HEK293 (cell line): ENCODE results near the gene SLC5A9.

Experiments
- CTCF ChIA-PET: fragments of 350-600 bp; formaldehyde crosslinking; extraction: SDS; loops from one replicate; lab custom pipeline; 2021; ENCODE audit warnings: antibody characterized with exemption; lab: Yijun Ruan, JAX
- POLR2A ChIA-PET: fragments of 300-600 bp; formaldehyde crosslinking; extraction: SDS; loops from one replicate; lab custom pipeline; 2020; ENCODE audit warnings: antibody characterized with exemption, inconsistent platforms; lab: Yijun Ruan, JAX
- H3K27ac ChIP-seq: fragments of 200-500 bp; sonication (Bioruptor generic); 2 replicates; pipeline ENCODE4 v1.5.1; 2014; ENCODE audit warnings: low read depth, low read length, control low read depth, inconsistent platforms; ENCODE audit errors: extremely low read depth
- H3K36me3 ChIP-seq, 2 experiments: fragments of 200-500 bp in 1 of 2; sonication (Bioruptor generic) in 1 of 2; 1 replicate in 1 of 2; 2 replicates in 1 of 2; pipeline ENCODE4 v1.5.1; 2014 to 2017; ENCODE audit warnings: inconsistent platforms in 2 of 2, low read length in 2 of 2; ENCODE audit not compliant: control insufficient read depth in 2 of 2, insufficient read depth in 1 of 2
- H3K4me1 ChIP-seq: fragments of 200-500 bp; sonication (Bioruptor generic); 2 replicates; pipeline ENCODE4 v1.5.1; 2014; ENCODE audit warnings: mild to moderate bottlenecking, low read length, inconsistent platforms; ENCODE audit not compliant: control insufficient read depth, insufficient read depth
- H3K4me3 ChIP-seq: 2 replicates; pipeline ENCODE4 v1.5.1; 2011; ENCODE audit warnings: low read depth, mild to moderate bottlenecking, control low read depth, low read length, moderate library complexity
- H3K9me3 ChIP-seq: fragments of 200-500 bp; sonication (Bioruptor generic); 2 replicates; pipeline ENCODE4 v1.5.1; 2014; ENCODE audit warnings: low read depth, low read length, inconsistent platforms; ENCODE audit not compliant: control insufficient read depth, insufficient read depth
- BCL11A ChIP-seq: fragments of 450-650 bp; formaldehyde crosslinking; IDR thresholded peaks from 2 replicates; pipeline ENCODE4 v1.5.1; 2016; ENCODE audit warnings: low read depth, missing biosample characterization, missing genetic modification characterization
- EGR2 ChIP-seq: fragments of 450-650 bp; formaldehyde crosslinking; IDR thresholded peaks from 2 replicates; pipeline ENCODE4 v1.5.1; 2016; ENCODE audit warnings: low read depth, missing biosample characterization, missing genetic modification characterization
- GFI1B ChIP-seq: fragments of 450-650 bp; formaldehyde crosslinking; IDR thresholded peaks from 2 replicates; pipeline ENCODE4 v1.5.1; 2016; ENCODE audit warnings: missing biosample characterization, missing genetic modification characterization
- GLIS1 ChIP-seq: fragments of 450-650 bp; formaldehyde crosslinking; IDR thresholded peaks from 2 replicates; pipeline ENCODE4 v1.5.1; 2016; ENCODE audit warnings: missing biosample characterization, missing genetic modification characterization
- HOXA7 ChIP-seq: sonication (generic); formaldehyde crosslinking; IDR thresholded peaks from 2 replicates; pipeline ENCODE4 v1.8.1; 2022; ENCODE audit warnings: missing genetic modification reagents, borderline replicate concordance
- TRIM28 ChIP-seq: IDR thresholded peaks from 2 replicates; pipeline ENCODE4 v1.6.1; 2011; ENCODE audit warnings: low read length, control low read depth, borderline replicate concordance
- WT1 ChIP-seq: fragments of 450-650 bp; formaldehyde crosslinking; IDR thresholded peaks from 2 replicates; pipeline ENCODE4 v1.5.1; 2016; ENCODE audit warnings: missing biosample characterization, missing genetic modification characterization
- YY2 ChIP-seq: fragments of 450-650 bp; formaldehyde crosslinking; IDR thresholded peaks from 2 replicates; pipeline ENCODE4 v1.5.1; 2016; ENCODE audit warnings: missing biosample characterization, missing genetic modification characterization
- ZBTB1 ChIP-seq: fragments of 450-650 bp; formaldehyde crosslinking; IDR thresholded peaks from 2 replicates; pipeline ENCODE4 v1.5.1; 2016; ENCODE audit warnings: missing biosample characterization, missing genetic modification characterization
- ZFP3 ChIP-seq: fragments of 450-650 bp; formaldehyde crosslinking; IDR thresholded peaks from 2 replicates; pipeline ENCODE4 v1.5.1; 2016; ENCODE audit warnings: low read depth, missing biosample characterization, missing genetic modification characterization
- ZNF133 ChIP-seq: fragments of 450-650 bp; formaldehyde crosslinking; IDR thresholded peaks from 2 replicates; pipeline ENCODE4 v1.5.1; 2016; ENCODE audit warnings: missing biosample characterization, missing genetic modification characterization
- ZNF16 ChIP-seq: fragments of 450-650 bp; formaldehyde crosslinking; IDR thresholded peaks from 2 replicates; pipeline ENCODE4 v1.5.1; 2016; ENCODE audit warnings: low read depth, missing biosample characterization, missing genetic modification characterization
- ZNF19 ChIP-seq: fragments of 450-650 bp; formaldehyde crosslinking; IDR thresholded peaks from 2 replicates; pipeline ENCODE4; 2016; ENCODE audit warnings: missing biosample characterization, missing genetic modification characterization, low read depth
- ZNF274 ChIP-seq, 2 experiments: fragments of 200-500 bp in 1 of 2; fragments of 450-650 bp in 1 of 2; sonication (Bioruptor generic) in 1 of 2; formaldehyde crosslinking in 1 of 2; IDR thresholded peaks; 2 replicates each; pipeline versions ENCODE4 v1.5.1 to v1.6.1; 2014 to 2016; ENCODE audit warnings: borderline replicate concordance in 1 of 2, inconsistent platforms in 1 of 2, low read length in 1 of 2, missing biosample characterization in 1 of 2, missing genetic modification characterization in 1 of 2
- ZNF280C ChIP-seq: fragments of 450-650 bp; formaldehyde crosslinking; IDR thresholded peaks from 2 replicates; pipeline ENCODE4 v1.5.1; 2016; ENCODE audit warnings: missing biosample characterization, missing genetic modification characterization
- ZNF433 ChIP-seq: fragments of 450-650 bp; formaldehyde crosslinking; IDR thresholded peaks from 2 replicates; pipeline ENCODE4 v1.5.1; 2016; ENCODE audit warnings: missing biosample characterization, missing genetic modification characterization, low read depth
- ZNF513 ChIP-seq: fragments of 450-650 bp; IDR thresholded peaks from 2 replicates; pipeline ENCODE4 v1.5.1; 2018; ENCODE audit warnings: missing biosample characterization, missing genetic modification characterization
- ZNF514 ChIP-seq: fragments of 450-650 bp; formaldehyde crosslinking; IDR thresholded peaks from 2 replicates; pipeline ENCODE4 v1.5.1; 2016; ENCODE audit warnings: missing biosample characterization, missing genetic modification characterization
- ZNF555 ChIP-seq: fragments of 450-650 bp; formaldehyde crosslinking; conservative IDR thresholded peaks from 2 replicates; pipeline ENCODE4 v1.5.1; 2017; ENCODE audit warnings: missing biosample characterization, mild to moderate bottlenecking, missing genetic modification characterization, inconsistent platforms
- ZNF580 ChIP-seq: fragments of 450-650 bp; formaldehyde crosslinking; IDR thresholded peaks from 2 replicates; pipeline ENCODE4 v1.5.1; 2016; ENCODE audit warnings: missing biosample characterization, missing genetic modification characterization
- ZNF629 ChIP-seq: fragments of 450-650 bp; formaldehyde crosslinking; IDR thresholded peaks from 2 replicates; pipeline ENCODE4 v1.5.1; 2017; ENCODE audit warnings: missing biosample characterization, missing genetic modification characterization
- ZNF664 ChIP-seq: fragments of 450-650 bp; formaldehyde crosslinking; IDR thresholded peaks from 2 replicates; pipeline ENCODE4 v1.5.1; 2016; ENCODE audit warnings: missing biosample characterization, missing genetic modification characterization
- ZNF704 ChIP-seq: fragments of 450-650 bp; formaldehyde crosslinking; IDR thresholded peaks from 2 replicates; pipeline ENCODE4 v1.5.1; 2016; ENCODE audit warnings: missing biosample characterization, missing genetic modification characterization
- ZNF768 ChIP-seq: fragments of 450-650 bp; formaldehyde crosslinking; IDR thresholded peaks from 2 replicates; pipeline ENCODE4 v1.5.1; 2018; ENCODE audit warnings: missing biosample characterization, mild to moderate bottlenecking, missing genetic modification characterization
- TF ChIP-seq, protein P1 (sequence below): fragments of 450-650 bp; formaldehyde crosslinking; IDR thresholded peaks from 2 replicates; pipeline ENCODE4 v1.5.1; 2016; ENCODE audit warnings: missing biosample characterization, missing genetic modification characterization

Gene SLC5A9

GRCh38 chr1:48222501-48223242 lies at the start of gene SLC5A9:
SLC5A9 (plus strand) TSS chr1:48222716; CDS start chr1:48222737, 21 bp downstream.
- TF ChIP-seq EGR2 (tag by site-specific recombination) = no peak
- no peak for TF ChIP-seq ZNF274 (IDR thresholded peaks at IDR 0.05; ENCODE audit: low read length)
- TF ChIP-seq ZNF274 (tag by site-specific recombination; IDR thresholded peaks at IDR 0.05; ENCODE audit: borderline replicate concordance) = no peak
- no peak for TF ChIP-seq ZFP3 (tag by site-specific recombination)
- Histone ChIP-seq H3K4me3 (no peak within 1 kb of the TSS), H3K36me3 (no peaks in the 10 kb centered on the region), H3K9me3 (no peaks in the 10 kb centered on the region), H3K27ac (no peak within 1 kb of the TSS), H3K4me1 (no peaks in the 10 kb centered on the region)
- POLR2A ChIA-PET = no interaction called here
- CTCF ChIA-PET = no interaction called here

GRCh38 chr1:48175116-48175515 lies 47.4 kb upstream of the SLC5A9 start:
- no peak overlapping the region for H3K4me3 ChIP-seq
- no peak overlapping the region for H3K27ac ChIP-seq
- ChIA-PET POLR2A (no interaction called here), CTCF (no interaction called here)
- H3K9me3 ChIP-seq = no peaks in the 10 kb centered on the region
- H3K36me3 ChIP-seq = no peaks in the 10 kb centered on the region
- no peaks in the 10 kb centered on the region for H3K4me1 ChIP-seq
- TF ChIP-seq ZNF664 (tag by site-specific recombination) (no peak), ZNF514 (no peak), ZNF433 (tag by site-specific recombination) (no peak), GFI1B (no peak), ZNF280C (no peak), GLIS1 (tag by site-specific recombination) (no peak)

GRCh38 chr1:48177257-48177656 lies 45.3 kb upstream of the SLC5A9 start:
- Histone ChIP-seq H3K9me3 (no peaks in the 10 kb centered on the region), H3K36me3 (no peaks in the 10 kb centered on the region), H3K4me3 (no peak overlapping the region), H3K27ac (no peak overlapping the region), H3K4me1 (no peaks in the 10 kb centered on the region)
- ChIA-PET POLR2A (no interaction called here), CTCF (no interaction called here)
- TF ChIP-seq ZNF580 (tag by site-specific recombination) = no peak
- TF ChIP-seq, protein P1, sequence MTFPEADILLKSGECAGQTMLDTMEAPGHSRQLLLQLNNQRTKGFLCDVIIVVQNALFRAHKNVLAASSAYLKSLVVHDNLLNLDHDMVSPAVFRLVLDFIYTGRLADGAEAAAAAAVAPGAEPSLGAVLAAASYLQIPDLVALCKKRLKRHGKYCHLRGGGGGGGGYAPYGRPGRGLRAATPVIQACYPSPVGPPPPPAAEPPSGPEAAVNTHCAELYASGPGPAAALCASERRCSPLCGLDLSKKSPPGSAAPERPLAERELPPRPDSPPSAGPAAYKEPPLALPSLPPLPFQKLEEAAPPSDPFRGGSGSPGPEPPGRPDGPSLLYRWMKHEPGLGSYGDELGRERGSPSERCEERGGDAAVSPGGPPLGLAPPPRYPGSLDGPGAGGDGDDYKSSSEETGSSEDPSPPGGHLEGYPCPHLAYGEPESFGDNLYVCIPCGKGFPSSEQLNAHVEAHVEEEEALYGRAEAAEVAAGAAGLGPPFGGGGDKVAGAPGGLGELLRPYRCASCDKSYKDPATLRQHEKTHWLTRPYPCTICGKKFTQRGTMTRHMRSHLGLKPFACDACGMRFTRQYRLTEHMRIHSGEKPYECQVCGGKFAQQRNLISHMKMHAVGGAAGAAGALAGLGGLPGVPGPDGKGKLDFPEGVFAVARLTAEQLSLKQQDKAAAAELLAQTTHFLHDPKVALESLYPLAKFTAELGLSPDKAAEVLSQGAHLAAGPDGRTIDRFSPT = no peak
- TF ChIP-seq ZNF768 = no peak
- TF ChIP-seq ZNF16 (tag by site-specific recombination) = no peak
- TF ChIP-seq ZNF19 (tag by site-specific recombination) = no peak
- TF ChIP-seq WT1 (tag by site-specific recombination) = no peak
- TF ChIP-seq HOXA7 (CRISPR knock-in tag) = no peak
- TF ChIP-seq BCL11A (tag by site-specific recombination) = no peak
- TF ChIP-seq TRIM28 = no peak
- TF ChIP-seq YY2 (tag by site-specific recombination) = no peak
- no peak for TF ChIP-seq ZNF555 (tag by site-specific recombination)
- TF ChIP-seq ZNF704 (tag by site-specific recombination) = no peak
- no peak for TF ChIP-seq ZNF133
- TF ChIP-seq ZNF513 (tag by site-specific recombination) = no peak
- TF ChIP-seq ZNF629 (tag by site-specific recombination) = no peak
- TF ChIP-seq ZNF664 (tag by site-specific recombination) = no peak
- TF ChIP-seq ZBTB1 = no peak
